ENCODE measurements around the gene KLHL40. TPM values are rescaled to one million over a fixed set of nuclear protein-coding genes. Genes with fewer than 3 reads are reported as not detected.

The KLHL40 gene
- total and polyA plus RNA-seq, 2 donors (not counting 3 experiments of a cell fraction or from before 2014, with no cell fraction given) = not detected

DNA sequence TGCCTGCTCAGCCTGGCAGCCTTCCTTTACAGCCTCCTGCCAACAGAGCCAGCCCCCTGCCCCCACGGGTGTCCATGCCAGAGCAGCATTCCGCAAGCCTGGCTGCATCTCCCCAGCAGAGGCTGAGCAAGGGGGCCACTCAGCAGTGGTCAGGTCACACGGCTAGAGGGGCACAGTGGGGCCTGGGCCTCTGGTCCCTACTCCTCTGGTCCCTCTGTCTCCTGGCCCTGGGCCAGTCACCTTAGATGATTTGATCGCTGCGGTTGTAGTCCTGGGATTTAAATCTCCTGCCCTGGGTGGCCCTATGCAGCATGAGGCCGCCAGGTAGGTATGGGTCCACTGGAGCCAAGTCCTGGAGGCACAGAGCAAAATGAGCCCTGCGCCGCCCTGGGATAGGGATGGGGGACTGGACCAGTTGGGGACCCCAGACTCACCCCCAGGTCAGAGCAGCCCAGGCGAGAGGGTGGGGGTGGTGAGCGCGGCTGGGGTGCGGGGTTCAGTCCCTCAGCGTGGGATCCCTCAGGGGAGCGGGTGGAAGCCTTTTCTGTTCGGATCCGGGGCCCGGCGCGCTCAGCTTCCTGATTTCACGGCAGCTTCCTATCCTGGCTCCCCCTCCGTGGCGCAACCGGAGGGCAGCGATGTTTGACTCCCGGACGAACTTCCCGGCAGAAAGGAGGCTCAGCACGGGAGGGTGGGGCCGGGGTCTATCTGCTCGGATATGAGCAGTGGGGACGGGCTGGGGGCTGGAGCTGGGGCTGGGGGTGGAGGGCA, 31.6 kb upstream of the KLHL40 start, which contains the start of gene ZBTB47:
ZBTB47 (plus strand) TSS at position 138 of the 771 bp plus-strand sequence. CDS start 4,659 bp downstream, outside the sequence.
- FAIRE-seq (peak; percentile 62), DNase-seq (ENCODE audit: low read depth, low spot score) (peak; percentile 33)
- dilution Hi-C loops (cut with MboI; ENCODE audit: extremely low pct_ligation_motif_present, low sequenced_read_pairs) = no loop called here
- Histone ChIP-seq H2AFZ (ENCODE audit: low read depth, low read length) (peak within 1 kb of the TSS; percentile 67), H3K9ac (replicated peaks; ENCODE audit: extremely low read depth, insufficient read depth, low read length) (peak within 1 kb of the TSS; percentile 87), H4K20me1 (replicated peaks; ENCODE audit: control insufficient read depth, extremely low read depth, insufficient read depth, low read length) (no peaks in the 10 kb centered on the region), H3K79me2 (ENCODE audit: control insufficient read depth, insufficient read depth, low read length) (peaks cover 37% of the 10 kb centered on the region), H3K4me3 (replicated peaks in 1 of 3; ENCODE audit: insufficient read depth in 1 of 3, low read depth in 1 of 3, low read length in 3 of 3) (peak within 1 kb of the TSS; percentile 76 to 78 (median 77)), H3K27ac (ENCODE audit: insufficient read depth, low read depth, low read length) (peak within 1 kb of the TSS; percentile 74), H3K9me1 (replicated peaks; ENCODE audit: control insufficient read depth, extremely low read depth, insufficient read depth, low read length) (no peaks in the 10 kb centered on the region), H3K36me3 (ENCODE audit: control insufficient read depth in 2 of 2, extremely low read depth in 1 of 2, insufficient read depth in 2 of 2, low read length in 2 of 2) (peaks cover 0 to 12% of the 10 kb centered on the region in 2 experiments), H3K4me2 (ENCODE audit: insufficient read depth, low read length) (peak within 1 kb of the TSS; percentile 79), H3K27me3 (ENCODE audit: control insufficient read depth in 2 of 2, insufficient read depth in 2 of 2, low read length in 2 of 2) (no peaks in the 10 kb centered on the region), H3K9me3 (replicated peaks; ENCODE audit: control insufficient read depth, insufficient read depth, low read length) (no peaks in the 10 kb centered on the region), H3K4me1 (ENCODE audit: control insufficient read depth, extremely low read depth, insufficient read depth, low read length) (peaks cover 36% of the 10 kb centered on the region)
- intact Hi-C loops (cut with micrococcal nuclease) = loop anchor here (2.0 kb wide), 2 partner anchors 31 to 71 kb away; partner anchors contain the start of gene KLHL40
- ChIA-PET POLR2A (interaction anchor here (0.7 kb wide), 2 partner anchors 14 to 63 kb away, joined by 3 to 12 read pairs; no protein-coding TSS in a partner anchor), CTCF (interaction anchor here (0.7 to 0.9 kb wide), 3 partner anchors 12 to 90 kb away, joined by 3 read pairs; partner anchors contain the start of gene NKTR)
- TSS peak; percentile 27 for BruUV-seq (replicated peaks)
- TF ChIP-seq MAX (IDR thresholded peaks at IDR 0.05; ENCODE audit: insufficient read depth, insufficient read length) = no peak

DNA sequence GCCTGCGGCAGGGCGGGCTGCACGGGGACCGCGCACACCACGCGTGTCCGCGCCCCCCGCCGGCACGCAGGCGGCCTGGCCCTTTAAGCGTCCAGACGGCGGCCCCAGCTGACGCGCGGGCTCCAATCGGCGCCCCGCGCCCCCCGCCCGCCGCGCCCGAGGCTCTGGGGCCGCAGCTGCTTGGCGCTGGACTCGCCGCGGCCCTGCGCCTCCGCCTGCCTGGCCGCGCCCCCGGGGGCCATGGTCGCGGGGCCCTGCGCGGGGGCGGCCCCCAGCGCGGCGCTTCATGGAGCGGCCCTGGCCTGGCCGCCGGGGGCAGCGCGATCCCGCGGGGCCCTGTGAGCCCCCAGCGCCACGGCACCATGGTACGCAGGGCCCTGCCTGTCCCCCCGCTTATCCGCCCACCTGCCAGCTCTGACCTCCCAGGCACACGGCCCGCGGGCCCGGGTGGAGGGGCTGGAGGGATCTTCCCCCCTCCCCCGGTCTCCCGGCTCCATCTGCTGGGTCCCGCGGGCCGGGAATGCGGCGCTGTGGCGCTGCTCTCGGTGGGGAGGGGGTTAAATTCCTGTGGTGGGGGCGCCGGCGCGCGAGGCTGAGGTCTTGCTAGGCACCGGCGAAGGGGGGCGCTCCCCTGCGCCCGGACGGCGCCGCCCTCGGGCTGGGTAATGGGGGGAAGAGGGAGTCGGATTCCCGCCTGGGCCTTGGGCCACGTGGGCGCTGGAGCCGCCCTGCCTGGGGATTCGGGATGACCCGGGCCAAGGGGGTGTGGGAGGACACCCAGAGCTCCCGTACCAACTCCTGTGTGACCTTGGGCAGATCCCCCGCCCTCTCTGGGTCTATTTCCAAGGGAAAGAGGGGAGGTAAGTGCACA, 30.8 kb upstream of the KLHL40 start:
- Histone ChIP-seq H3K4me2 (ENCODE audit: insufficient read depth, low read length) (peak overlapping the region; percentile 79), H3K79me2 (ENCODE audit: control insufficient read depth, insufficient read depth, low read length) (peaks cover 37% of the 10 kb centered on the region), H3K9me3 (replicated peaks; ENCODE audit: control insufficient read depth, insufficient read depth, low read length) (no peaks in the 10 kb centered on the region), H4K20me1 (replicated peaks; ENCODE audit: control insufficient read depth, extremely low read depth, insufficient read depth, low read length) (no peaks in the 10 kb centered on the region), H3K4me1 (ENCODE audit: control insufficient read depth, extremely low read depth, insufficient read depth, low read length) (peaks cover 36% of the 10 kb centered on the region), H3K9me1 (replicated peaks; ENCODE audit: control insufficient read depth, extremely low read depth, insufficient read depth, low read length) (no peaks in the 10 kb centered on the region), H3K27me3 (ENCODE audit: control insufficient read depth in 2 of 2, insufficient read depth in 2 of 2, low read length in 2 of 2) (no peaks in the 10 kb centered on the region), H3K9ac (replicated peaks; ENCODE audit: extremely low read depth, insufficient read depth, low read length) (peak overlapping the region; percentile 87), H3K36me3 (ENCODE audit: control insufficient read depth in 2 of 2, extremely low read depth in 1 of 2, insufficient read depth in 2 of 2, low read length in 2 of 2) (peaks cover 0 to 13% of the 10 kb centered on the region in 2 experiments), H2AFZ (ENCODE audit: low read depth, low read length) (peak overlapping the region; percentile 49), H3K27ac (ENCODE audit: insufficient read depth, low read depth, low read length) (peak overlapping the region; percentile 74), H3K4me3 (replicated peaks in 1 of 3; ENCODE audit: insufficient read depth in 1 of 3, low read depth in 1 of 3, low read length in 3 of 3) (peak overlapping the region; percentile 54 to 78 (median 77))
- ChIA-PET CTCF (interaction anchor here (0.7 to 0.8 kb wide), 2 partner anchors 11 to 90 kb away, joined by 3 read pairs; no protein-coding TSS in a partner anchor), POLR2A (interaction anchor here (0.7 kb wide), 1 partner anchor 64 kb away, joined by 12 read pairs; no protein-coding TSS in a partner anchor)
- BruUV-seq (replicated peaks) = TSS peak; percentile 10
- intact Hi-C loops (cut with micrococcal nuclease) = loop anchor here (2.0 kb wide), 2 partner anchors 30 to 72 kb away; partner anchors contain the start of gene KLHL40
- dilution Hi-C loops (cut with MboI; ENCODE audit: extremely low pct_ligation_motif_present, low sequenced_read_pairs) = no loop called here
- peak; percentile 43 for DNase-seq (ENCODE audit: low read depth, low spot score)
- peak; percentile 36 for TF ChIP-seq MAX (IDR thresholded peaks at IDR 0.05; ENCODE audit: insufficient read depth, insufficient read length)
- no peak for TF ChIP-seq GATA2 (IDR thresholded peaks at IDR 0.05; ENCODE audit: insufficient read depth, insufficient read length, low read depth, low read length)
- peak in 1 of 2 donors; percentile 33 for TF ChIP-seq CTCF (IDR thresholded peaks at IDR 0.05; ENCODE audit: extremely low read depth in 1 of 2, insufficient read depth in 1 of 2, low read depth in 1 of 2, low read length in 2 of 2)
- no peak for TF ChIP-seq FOS (IDR thresholded peaks at IDR 0.05; ENCODE audit: borderline replicate concordance, insufficient read depth, low read length)
- FAIRE-seq = no peak
